ENCODE data around the gene PCCB. TPM values are rescaled to one million over a fixed set of nuclear protein-coding genes. Genes with fewer than 3 reads are reported as not detected.
"Not testable (repeated sequence)": the region's sequence is repeated elsewhere in the genome, so short reads cannot be mapped to it uniquely, and the experiment has no call there.

The PCCB gene
- total and polyA plus RNA-seq, 11 donors: 33.9 to 154 (median 91.4) TPM

DNA sequence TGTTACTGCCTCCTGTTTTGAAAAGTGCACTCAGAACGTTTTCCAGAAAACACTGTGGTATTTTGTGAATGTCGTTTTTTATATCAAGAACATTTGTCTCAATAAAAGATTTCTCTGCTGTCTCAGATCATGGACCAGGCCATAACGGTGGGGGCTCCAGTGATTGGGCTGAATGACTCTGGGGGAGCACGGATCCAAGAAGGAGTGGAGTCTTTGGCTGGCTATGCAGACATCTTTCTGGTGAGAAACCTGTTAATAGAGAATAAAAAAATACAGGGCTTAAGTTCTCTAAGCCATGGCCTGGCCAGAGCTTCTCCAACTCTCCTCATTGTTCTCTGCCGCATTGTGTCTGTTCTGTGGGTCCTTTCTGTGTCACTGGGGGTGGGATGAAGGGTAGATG, 11.7 kb downstream of the PCCB start:
- H3K9me3 ChIP-seq: no peaks in the 10 kb centered on the region
- peak overlapping the region in 4 of 12 donors; percentile 11 to 49 (median 42) for H3K27ac ChIP-seq
- H3K36me3 ChIP-seq: peaks cover 0 to 96% (median 82%) of the 10 kb centered on the region in 9 donors
- no peak for ATAC-seq
- peaks cover 0 to 8% (median 0%) of the 10 kb centered on the region in 12 donors for H3K4me1 ChIP-seq
- TF ChIP-seq, protein P1, sequence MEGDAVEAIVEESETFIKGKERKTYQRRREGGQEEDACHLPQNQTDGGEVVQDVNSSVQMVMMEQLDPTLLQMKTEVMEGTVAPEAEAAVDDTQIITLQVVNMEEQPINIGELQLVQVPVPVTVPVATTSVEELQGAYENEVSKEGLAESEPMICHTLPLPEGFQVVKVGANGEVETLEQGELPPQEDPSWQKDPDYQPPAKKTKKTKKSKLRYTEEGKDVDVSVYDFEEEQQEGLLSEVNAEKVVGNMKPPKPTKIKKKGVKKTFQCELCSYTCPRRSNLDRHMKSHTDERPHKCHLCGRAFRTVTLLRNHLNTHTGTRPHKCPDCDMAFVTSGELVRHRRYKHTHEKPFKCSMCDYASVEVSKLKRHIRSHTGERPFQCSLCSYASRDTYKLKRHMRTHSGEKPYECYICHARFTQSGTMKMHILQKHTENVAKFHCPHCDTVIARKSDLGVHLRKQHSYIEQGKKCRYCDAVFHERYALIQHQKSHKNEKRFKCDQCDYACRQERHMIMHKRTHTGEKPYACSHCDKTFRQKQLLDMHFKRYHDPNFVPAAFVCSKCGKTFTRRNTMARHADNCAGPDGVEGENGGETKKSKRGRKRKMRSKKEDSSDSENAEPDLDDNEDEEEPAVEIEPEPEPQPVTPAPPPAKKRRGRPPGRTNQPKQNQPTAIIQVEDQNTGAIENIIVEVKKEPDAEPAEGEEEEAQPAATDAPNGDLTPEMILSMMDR (IDR thresholded peaks at IDR 0.05): no peak
- TF ChIP-seq POLR2A (IDR thresholded peaks at IDR 0.05): no peak
- no peak for DNase-seq
- H3K4me3 ChIP-seq: no peak overlapping the region
- 71 to 78% (median 77%) methylated on average over 5 of the region's 5 CpGs for WGBS, 4 donors
- intact Hi-C loops (cut with DNase I): no loop called here
- no peaks in the 10 kb centered on the region for H3K27me3 ChIP-seq

DNA sequence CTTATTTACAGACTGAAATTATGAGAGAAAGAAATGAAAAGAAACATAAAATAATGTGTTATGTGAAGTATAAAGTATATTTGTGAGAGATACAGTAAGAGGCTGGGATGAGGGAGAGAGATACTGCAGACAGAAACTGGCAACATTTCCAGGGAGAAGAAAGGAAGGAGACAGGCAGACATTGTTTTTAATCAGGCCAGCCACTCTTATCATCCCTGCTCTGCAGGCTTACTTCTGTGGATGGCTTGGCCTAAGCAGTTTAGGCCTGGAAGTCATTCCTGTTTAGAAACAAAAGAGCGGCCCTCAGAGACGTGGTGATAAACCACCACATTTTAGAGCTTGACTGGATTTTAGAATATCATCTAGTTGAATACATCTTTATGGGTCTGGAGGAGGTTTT, 12.4 kb downstream of the PCCB start:
- H3K36me3 ChIP-seq: peaks cover 0 to 96% (median 80%) of the 10 kb centered on the region in 9 donors
- no peak overlapping the region for H3K4me3 ChIP-seq
- intact Hi-C loops (cut with DNase I): no loop called here
- H3K9me3 ChIP-seq: no peaks in the 10 kb centered on the region
- DNase-seq: no peak
- H3K4me1 ChIP-seq: peaks cover 0 to 8% (median 0%) of the 10 kb centered on the region in 12 donors
- H3K27ac ChIP-seq: peak overlapping the region in 4 of 12 donors; percentile 11 to 49 (median 42)
- H3K27me3 ChIP-seq: no peaks in the 10 kb centered on the region
- WGBS, 4 donors: 40 to 62% (median 50%) methylated on average over 2 of the region's 2 CpGs
- TF ChIP-seq POLR2A (IDR thresholded peaks at IDR 0.05): no peak
- TF ChIP-seq, protein P1 (IDR thresholded peaks at IDR 0.05): no peak
- peak in 3 of 4 donors; percentile 54 to 63 (median 60) for ATAC-seq

DNA sequence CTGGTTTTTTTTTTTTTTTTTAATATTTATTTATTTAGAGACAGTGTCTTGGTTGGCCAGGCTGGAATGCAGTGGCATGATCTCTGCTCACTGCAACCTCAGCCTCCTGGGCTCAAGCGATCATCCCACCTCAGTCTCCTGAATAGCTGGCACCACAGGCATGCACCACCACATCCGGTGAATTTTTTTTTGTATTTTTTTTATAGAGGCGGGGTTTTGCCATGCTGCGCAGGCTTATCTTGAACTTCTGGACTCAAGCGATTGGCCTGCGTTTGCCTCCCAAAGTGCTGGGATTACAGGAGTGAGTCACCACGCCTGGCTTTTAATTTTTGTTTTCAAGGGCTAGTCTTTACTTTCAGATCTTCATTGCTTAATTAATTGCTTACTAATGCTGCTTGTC, 13.1 kb downstream of the PCCB start:
- H3K4me3 ChIP-seq: no peak overlapping the region
- DNase-seq (no peak), ATAC-seq (no peak)
- peaks cover 0 to 8% (median 0%) of the 10 kb centered on the region in 12 donors for H3K4me1 ChIP-seq
- 95 to 99% (median 97%) methylated on average over 7 of the region's 7 CpGs for WGBS, 4 donors
- H3K27me3 ChIP-seq: no peaks in the 10 kb centered on the region
- no peaks in the 10 kb centered on the region for H3K9me3 ChIP-seq
- TF ChIP-seq POLR2A (IDR thresholded peaks at IDR 0.05): no peak
- peaks cover 0 to 93% (median 73%) of the 10 kb centered on the region in 9 donors for H3K36me3 ChIP-seq
- intact Hi-C loops (cut with DNase I): no loop called here
- H3K27ac ChIP-seq: peak overlapping the region in 1 of 12 donors; percentile 41

DNA sequence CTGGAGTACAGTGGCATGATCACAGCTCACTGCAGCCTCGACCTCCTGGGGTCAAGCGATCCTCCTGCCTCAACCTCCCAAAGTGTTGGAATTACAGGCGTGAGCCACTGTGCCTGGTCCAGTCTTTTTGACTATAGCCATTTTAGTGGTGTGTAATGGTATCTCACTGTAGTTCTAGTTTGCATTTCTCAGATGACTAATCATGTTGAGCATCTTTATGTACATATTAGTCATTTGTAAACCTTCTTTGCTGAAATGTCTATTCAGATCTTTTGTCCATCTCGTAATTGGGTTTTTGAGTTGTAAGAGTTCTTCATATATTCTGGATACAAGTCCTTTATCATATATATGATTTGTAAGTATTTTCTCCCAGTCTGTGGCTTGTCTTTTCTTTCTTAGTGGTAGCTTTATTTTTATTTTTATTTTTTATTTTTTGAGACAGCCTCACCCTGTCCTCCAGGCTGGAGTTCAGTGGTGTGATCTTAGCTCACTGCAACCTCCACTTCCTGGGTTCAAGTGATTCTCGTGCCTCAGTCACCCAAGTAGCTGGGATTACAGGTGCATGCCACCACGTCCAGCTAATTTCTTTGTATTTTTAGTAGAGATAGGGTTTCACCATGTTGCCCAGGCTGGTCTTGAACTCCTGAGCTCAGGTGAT, 16.5 kb downstream of the PCCB start:
- DNase-seq; H3K9me3 ChIP-seq; H3K4me1 ChIP-seq; H3K27ac ChIP-seq; intact Hi-C loops (cut with DNase I); H3K4me3 ChIP-seq; ATAC-seq; H3K27me3 ChIP-seq: not testable (repeated sequence)
- peaks cover 0 to 83% (median 41%) of the 10 kb centered on the region in 9 donors for H3K36me3 ChIP-seq
- WGBS, 4 donors: 94 to 96% (median 95%) methylated on average over 6 of the region's 6 CpGs

DNA sequence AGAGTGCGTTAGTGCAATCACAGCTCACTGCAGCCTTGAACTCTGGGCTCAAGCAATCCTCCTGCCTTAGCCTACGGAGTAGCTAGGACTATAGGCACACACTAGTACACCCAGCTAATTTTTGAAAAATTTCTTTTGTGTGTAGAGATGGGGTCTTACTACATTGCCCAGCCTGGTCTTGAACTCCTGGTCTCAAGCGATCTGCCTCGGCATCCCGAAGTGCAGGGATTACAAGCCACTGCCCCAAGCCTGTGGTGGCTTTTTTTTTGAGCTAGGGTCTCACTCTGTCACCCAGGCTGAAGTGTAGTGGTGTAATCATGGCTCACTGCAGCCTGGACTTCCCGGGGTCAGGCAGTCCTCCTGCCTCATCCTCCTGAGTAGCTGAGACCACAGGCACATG, 17.1 kb downstream of the PCCB start:
- no peak overlapping the region for H3K4me3 ChIP-seq
- peaks cover 0 to 7% (median 0%) of the 10 kb centered on the region in 12 donors for H3K4me1 ChIP-seq
- WGBS, 4 donors: 93 to 97% (median 97%) methylated on average over 6 of the region's 6 CpGs
- peaks cover 0 to 77% (median 35%) of the 10 kb centered on the region in 9 donors for H3K36me3 ChIP-seq
- DNase-seq (no peak), ATAC-seq (no peak)
- TF ChIP-seq, protein P1 (IDR thresholded peaks at IDR 0.05): no peak
- no peak for TF ChIP-seq POLR2A (IDR thresholded peaks at IDR 0.05)
- no peak overlapping the region for H3K27ac ChIP-seq
- intact Hi-C loops (cut with DNase I): no loop called here
- H3K9me3 ChIP-seq: no peaks in the 10 kb centered on the region
- H3K27me3 ChIP-seq: no peaks in the 10 kb centered on the region
